ENCODE results near the gene ITIH4. TPM values are rescaled to one million over a fixed set of nuclear protein-coding genes. Genes with fewer than 3 reads are reported as not detected.
A peak's percentile ranks its signal among the peaks of the same experiment; 100 is the strongest.

Gene ITIH4
- total RNA-seq, 1 donor from 2014 or later: 2.8 TPM

DNA sequence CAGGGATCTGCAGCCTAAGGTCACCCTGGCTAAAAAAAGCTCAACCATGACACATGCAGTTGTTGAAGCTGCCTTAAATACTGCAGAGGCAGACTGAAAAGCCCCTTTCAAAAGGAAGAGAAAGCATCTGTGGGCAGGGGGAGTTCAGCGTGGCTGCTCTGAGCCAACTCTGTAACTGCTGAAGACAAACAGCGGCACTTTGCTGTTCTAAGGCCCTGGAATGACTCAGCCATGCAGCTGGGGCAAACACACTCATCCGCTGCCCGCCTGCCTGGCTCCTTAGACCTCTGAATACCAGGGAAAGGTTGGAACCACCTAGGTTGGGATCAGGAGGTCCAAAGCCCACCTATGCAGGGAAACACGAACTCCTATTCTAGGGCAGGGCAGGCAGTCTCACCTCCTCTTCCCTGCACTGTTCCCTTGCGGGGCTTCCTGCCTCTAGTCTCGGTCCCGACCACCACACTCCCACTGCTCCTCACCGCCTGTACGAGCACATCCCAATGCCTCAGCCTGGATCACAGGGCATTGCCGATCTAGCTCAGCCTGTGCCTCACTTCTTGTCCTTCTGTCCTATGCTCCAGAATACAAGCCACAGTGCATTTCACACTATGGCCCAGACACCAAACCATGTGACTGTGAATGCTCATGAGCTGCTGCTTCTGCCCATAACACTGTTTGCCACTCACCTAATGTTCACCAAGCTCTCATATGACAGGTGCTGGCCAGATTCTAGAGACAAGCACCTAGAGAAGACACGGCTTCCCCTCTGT is 10.9 kb upstream of the ITIH4 start:
- Histone ChIP-seq H3K27ac (ENCODE audit: low read depth, low read length) (no peak overlapping the region), H3K36me3 (ENCODE audit: insufficient read depth, low read length) (no peaks in the 10 kb centered on the region), H3K9me3 (ENCODE audit: insufficient read depth, low read depth, low read length) (no peaks in the 10 kb centered on the region), H3K4me1 (ENCODE audit: insufficient read depth, low read length) (peaks cover 8% of the 10 kb centered on the region), H3K79me2 (ENCODE audit: insufficient read depth, low read length) (no peaks in the 10 kb centered on the region), H3K9ac (ENCODE audit: low read length) (no peak overlapping the region), H2AFZ (ENCODE audit: low read depth, low read length) (no peak overlapping the region), H3K4me2 (ENCODE audit: low read length) (no peak overlapping the region), H3K27me3 (ENCODE audit: insufficient read depth, low read length) (no peaks in the 10 kb centered on the region), H3K4me3 (ENCODE audit: insufficient read depth, low read depth, low read length) (no peak overlapping the region), H4K20me1 (ENCODE audit: insufficient read depth, low read length) (peaks cover 3% of the 10 kb centered on the region)
- Mint-ChIP-seq H3K27me3 (ENCODE audit: low read depth, unreplicated experiment) (peaks cover 3% of the 10 kb centered on the region), H3K36me3 (ENCODE audit: low read depth, unreplicated experiment) (peaks cover 14% of the 10 kb centered on the region), H3K27ac (ENCODE audit: unreplicated experiment) (no peak overlapping the region), H3K4me3 (ENCODE audit: unreplicated experiment) (no peak overlapping the region), H3K4me1 (ENCODE audit: low read depth, unreplicated experiment) (peaks cover 10% of the 10 kb centered on the region), H3K9me3 (ENCODE audit: unreplicated experiment) (no peaks in the 10 kb centered on the region)
- peak; percentile 10 for DNase-seq (ENCODE audit: low read depth)
- TF ChIP-seq, protein P1, sequence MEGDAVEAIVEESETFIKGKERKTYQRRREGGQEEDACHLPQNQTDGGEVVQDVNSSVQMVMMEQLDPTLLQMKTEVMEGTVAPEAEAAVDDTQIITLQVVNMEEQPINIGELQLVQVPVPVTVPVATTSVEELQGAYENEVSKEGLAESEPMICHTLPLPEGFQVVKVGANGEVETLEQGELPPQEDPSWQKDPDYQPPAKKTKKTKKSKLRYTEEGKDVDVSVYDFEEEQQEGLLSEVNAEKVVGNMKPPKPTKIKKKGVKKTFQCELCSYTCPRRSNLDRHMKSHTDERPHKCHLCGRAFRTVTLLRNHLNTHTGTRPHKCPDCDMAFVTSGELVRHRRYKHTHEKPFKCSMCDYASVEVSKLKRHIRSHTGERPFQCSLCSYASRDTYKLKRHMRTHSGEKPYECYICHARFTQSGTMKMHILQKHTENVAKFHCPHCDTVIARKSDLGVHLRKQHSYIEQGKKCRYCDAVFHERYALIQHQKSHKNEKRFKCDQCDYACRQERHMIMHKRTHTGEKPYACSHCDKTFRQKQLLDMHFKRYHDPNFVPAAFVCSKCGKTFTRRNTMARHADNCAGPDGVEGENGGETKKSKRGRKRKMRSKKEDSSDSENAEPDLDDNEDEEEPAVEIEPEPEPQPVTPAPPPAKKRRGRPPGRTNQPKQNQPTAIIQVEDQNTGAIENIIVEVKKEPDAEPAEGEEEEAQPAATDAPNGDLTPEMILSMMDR (IDR thresholded peaks at IDR 0.05; ENCODE audit: insufficient read depth, low read depth, low read length): no peak
- TF ChIP-seq EZH2 (IDR thresholded peaks at IDR 0.05; ENCODE audit: insufficient read depth, low read length): no peak
- FAIRE-seq: no peak

DNA sequence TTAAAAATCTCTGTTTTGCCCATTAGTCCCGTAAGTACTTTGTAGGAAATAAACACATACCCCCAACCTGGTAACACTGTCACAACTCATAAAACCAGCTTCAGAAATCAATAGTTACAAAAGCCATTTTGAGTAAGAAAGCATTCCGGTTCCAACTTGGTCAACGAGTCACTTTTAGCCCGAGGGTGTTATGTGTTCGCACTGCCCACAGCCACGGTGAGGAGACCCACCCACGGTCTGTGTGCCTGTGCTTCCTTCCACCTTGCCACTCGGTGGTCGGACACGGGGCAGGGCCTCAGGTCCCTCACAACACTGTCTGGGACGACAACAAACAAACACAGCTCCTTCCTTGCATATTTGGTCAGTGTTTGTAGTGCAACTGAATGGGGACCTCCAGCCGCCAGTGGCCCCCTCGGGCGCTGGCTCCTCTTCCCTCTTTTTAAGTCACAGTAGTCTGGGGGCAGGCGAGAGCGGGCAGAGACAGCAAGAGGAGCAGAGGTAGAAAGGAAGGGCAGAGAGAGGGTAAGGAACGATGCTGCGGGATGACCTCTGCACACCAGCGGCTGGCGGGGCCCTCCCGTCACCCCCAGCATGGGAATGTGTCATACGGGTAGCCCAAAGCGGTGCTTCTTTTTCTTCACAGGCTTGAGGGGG is 9.5 kb upstream of the ITIH4 start:
- Histone ChIP-seq H4K20me1 (ENCODE audit: insufficient read depth, low read length) (peaks cover 3% of the 10 kb centered on the region), H3K9ac (ENCODE audit: low read length) (no peak overlapping the region), H3K36me3 (ENCODE audit: insufficient read depth, low read length) (no peaks in the 10 kb centered on the region), H3K4me2 (ENCODE audit: low read length) (no peak overlapping the region), H3K27ac (ENCODE audit: low read depth, low read length) (no peak overlapping the region), H3K4me3 (ENCODE audit: insufficient read depth, low read depth, low read length) (no peak overlapping the region), H3K79me2 (ENCODE audit: insufficient read depth, low read length) (no peaks in the 10 kb centered on the region), H3K27me3 (ENCODE audit: insufficient read depth, low read length) (no peaks in the 10 kb centered on the region), H2AFZ (ENCODE audit: low read depth, low read length) (no peak overlapping the region), H3K9me3 (ENCODE audit: insufficient read depth, low read depth, low read length) (no peaks in the 10 kb centered on the region), H3K4me1 (ENCODE audit: insufficient read depth, low read length) (peaks cover 8% of the 10 kb centered on the region)
- peaks cover 10% of the 10 kb centered on the region for H3K4me1 Mint-ChIP-seq (ENCODE audit: low read depth, unreplicated experiment)
- H3K27ac Mint-ChIP-seq (ENCODE audit: unreplicated experiment): no peak overlapping the region
- peaks cover 14% of the 10 kb centered on the region for H3K36me3 Mint-ChIP-seq (ENCODE audit: low read depth, unreplicated experiment)
- no peak for FAIRE-seq
- TF ChIP-seq, protein P1 (IDR thresholded peaks at IDR 0.05; ENCODE audit: insufficient read depth, low read depth, low read length): no peak
- no peak for TF ChIP-seq EZH2 (IDR thresholded peaks at IDR 0.05; ENCODE audit: insufficient read depth, low read length)
- no peaks in the 10 kb centered on the region for H3K9me3 Mint-ChIP-seq (ENCODE audit: unreplicated experiment)
- peaks cover 4% of the 10 kb centered on the region for H3K27me3 Mint-ChIP-seq (ENCODE audit: low read depth, unreplicated experiment)
- no peak overlapping the region for H3K4me3 Mint-ChIP-seq (ENCODE audit: unreplicated experiment)
- DNase-seq (ENCODE audit: low read depth): no peak

DNA sequence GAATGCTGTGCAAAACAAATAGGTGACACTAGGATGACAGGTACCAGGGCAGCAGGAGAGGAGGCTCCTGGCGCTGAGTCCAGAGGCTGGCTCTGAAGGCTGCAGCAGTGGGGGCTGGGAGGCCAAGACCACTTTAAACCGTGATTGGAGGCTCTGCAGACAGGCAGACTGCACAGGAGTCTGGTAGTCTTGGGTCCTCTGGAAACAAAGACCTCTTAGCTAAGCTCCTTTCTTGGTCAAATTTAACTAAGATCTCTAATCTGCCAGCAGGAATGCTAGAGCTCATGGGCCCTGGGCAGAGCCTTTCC is 8.8 kb upstream of the ITIH4 start:
- H2AFZ ChIP-seq (ENCODE audit: low read depth, low read length): no peak overlapping the region
- H3K36me3 Mint-ChIP-seq (ENCODE audit: low read depth, unreplicated experiment): peaks cover 14% of the 10 kb centered on the region
- peaks cover 8% of the 10 kb centered on the region for H4K20me1 ChIP-seq (ENCODE audit: insufficient read depth, low read length)
- H3K4me3 Mint-ChIP-seq (ENCODE audit: unreplicated experiment): no peak overlapping the region
- H3K27ac Mint-ChIP-seq (ENCODE audit: unreplicated experiment): no peak overlapping the region
- no peaks in the 10 kb centered on the region for H3K9me3 Mint-ChIP-seq (ENCODE audit: unreplicated experiment)
- no peaks in the 10 kb centered on the region for H3K9me3 ChIP-seq (ENCODE audit: insufficient read depth, low read depth, low read length)
- H3K79me2 ChIP-seq (ENCODE audit: insufficient read depth, low read length): no peaks in the 10 kb centered on the region
- H3K36me3 ChIP-seq (ENCODE audit: insufficient read depth, low read length): no peaks in the 10 kb centered on the region
- no peaks in the 10 kb centered on the region for H3K27me3 ChIP-seq (ENCODE audit: insufficient read depth, low read length)
- no peak overlapping the region for H3K4me2 ChIP-seq (ENCODE audit: low read length)
- H3K4me1 ChIP-seq (ENCODE audit: insufficient read depth, low read length): peaks cover 8% of the 10 kb centered on the region
- peaks cover 4% of the 10 kb centered on the region for H3K27me3 Mint-ChIP-seq (ENCODE audit: low read depth, unreplicated experiment)
- H3K9ac ChIP-seq (ENCODE audit: low read length): no peak overlapping the region
- DNase-seq (ENCODE audit: low read depth) (no peak), FAIRE-seq (no peak)
- TF ChIP-seq EZH2 (IDR thresholded peaks at IDR 0.05; ENCODE audit: insufficient read depth, low read length): no peak
- TF ChIP-seq, protein P1 (IDR thresholded peaks at IDR 0.05; ENCODE audit: insufficient read depth, low read depth, low read length): no peak
- H3K4me1 Mint-ChIP-seq (ENCODE audit: low read depth, unreplicated experiment): peaks cover 11% of the 10 kb centered on the region
- H3K27ac ChIP-seq (ENCODE audit: low read depth, low read length): no peak overlapping the region
- no peak overlapping the region for H3K4me3 ChIP-seq (ENCODE audit: insufficient read depth, low read depth, low read length)

All from astrocyte (in vitro differentiated cells and primary cell).